ENCODE data around the gene SYT8.

SYT8 gene

DNA sequence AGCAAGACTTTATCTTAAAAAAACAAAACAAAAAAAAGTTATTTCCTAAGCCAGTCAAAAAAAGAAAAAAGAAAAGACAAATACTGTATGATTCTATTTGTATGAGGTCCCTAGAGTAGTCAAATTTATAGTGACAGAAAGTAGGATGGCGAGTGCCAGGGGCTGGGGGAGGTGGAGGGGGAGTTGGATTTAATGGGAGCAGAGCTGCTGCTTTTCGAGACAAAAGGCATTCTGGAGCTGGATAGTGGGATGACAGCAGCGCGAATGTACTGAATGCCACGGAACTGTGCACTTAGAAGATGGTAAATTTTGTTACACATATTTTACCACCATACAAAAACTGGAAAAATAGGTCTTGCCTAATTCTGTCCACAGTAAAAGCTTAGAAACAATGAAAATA, 17.8 kb upstream of the SYT8 start:
- in situ Hi-C loops (cut with MboI; ENCODE audit: low sequenced_read_pairs) = no loop called here

DNA sequence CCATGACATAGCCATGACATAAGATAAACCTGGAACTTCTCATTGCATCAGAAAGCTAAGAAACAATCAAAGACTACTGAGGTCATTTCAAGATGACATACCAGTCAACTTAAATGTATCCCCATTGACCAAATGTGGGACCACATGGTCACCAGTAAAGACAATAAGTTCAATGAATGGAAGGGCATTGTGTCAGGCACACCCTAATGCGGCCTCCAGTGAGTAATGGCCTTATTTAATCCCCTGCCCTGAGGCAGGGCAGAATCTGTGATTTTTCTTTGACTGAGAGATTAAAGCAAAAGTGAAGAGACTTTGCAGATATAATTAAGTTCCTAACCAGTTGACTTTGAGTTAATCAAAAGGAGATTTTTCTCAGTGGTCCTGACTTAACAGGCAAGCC, 17.3 kb upstream of the SYT8 start:
- in situ Hi-C loops (cut with MboI; ENCODE audit: low sequenced_read_pairs) = no loop called here

DNA sequence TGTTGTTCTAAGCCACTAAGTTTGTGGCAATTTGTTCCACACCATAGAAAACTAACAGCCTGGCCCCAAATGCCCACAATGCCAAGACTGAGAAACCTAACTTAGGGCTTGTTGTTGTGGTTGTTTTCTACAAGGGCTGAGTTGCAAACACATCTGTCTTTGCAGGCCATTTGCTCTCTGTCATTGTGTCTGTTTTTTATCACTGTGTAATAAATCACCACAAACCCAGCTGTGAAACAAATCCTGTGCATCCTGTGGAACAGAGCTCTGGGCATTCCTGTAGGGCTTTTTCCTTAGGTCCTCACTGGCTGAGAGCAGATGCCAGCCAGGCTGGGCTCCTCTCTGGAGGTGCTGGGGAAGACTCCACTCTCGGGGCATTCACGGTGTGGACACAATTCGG, 15.7 kb upstream of the SYT8 start:
- in situ Hi-C loops (cut with MboI; ENCODE audit: low sequenced_read_pairs) = no loop called here

GRCh38 chr11:1820463-1821325, 14.1 kb upstream of the SYT8 start:
- in situ Hi-C loops (cut with MboI; ENCODE audit: low sequenced_read_pairs) = no loop called here

DNA sequence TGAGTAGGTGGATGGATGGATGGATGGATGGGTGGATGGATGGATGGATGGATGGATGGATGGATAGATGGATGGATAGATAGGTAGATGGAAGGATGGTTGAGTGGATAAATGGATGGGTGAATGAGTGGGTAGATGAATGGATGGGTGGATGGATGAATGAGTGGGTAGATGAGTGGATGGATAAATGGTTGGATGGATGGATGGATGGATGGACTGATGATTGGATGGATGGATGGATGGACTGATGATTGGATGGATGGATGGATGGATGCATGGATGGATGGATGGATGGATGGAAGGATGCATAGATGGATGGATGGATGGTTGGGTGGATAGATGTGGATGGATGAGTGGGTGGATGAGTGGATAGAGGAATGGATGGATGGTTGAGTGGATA, 13.2 kb upstream of the SYT8 start:
- in situ Hi-C loops (cut with MboI; ENCODE audit: low sequenced_read_pairs) = no loop called here

- in situ Hi-C loops (cut with MboI; ENCODE audit: low sequenced_read_pairs) = no loop called here
Measured at GRCh38 chr11:1822648-1823375, 12.0 kb upstream of the SYT8 start.

DNA sequence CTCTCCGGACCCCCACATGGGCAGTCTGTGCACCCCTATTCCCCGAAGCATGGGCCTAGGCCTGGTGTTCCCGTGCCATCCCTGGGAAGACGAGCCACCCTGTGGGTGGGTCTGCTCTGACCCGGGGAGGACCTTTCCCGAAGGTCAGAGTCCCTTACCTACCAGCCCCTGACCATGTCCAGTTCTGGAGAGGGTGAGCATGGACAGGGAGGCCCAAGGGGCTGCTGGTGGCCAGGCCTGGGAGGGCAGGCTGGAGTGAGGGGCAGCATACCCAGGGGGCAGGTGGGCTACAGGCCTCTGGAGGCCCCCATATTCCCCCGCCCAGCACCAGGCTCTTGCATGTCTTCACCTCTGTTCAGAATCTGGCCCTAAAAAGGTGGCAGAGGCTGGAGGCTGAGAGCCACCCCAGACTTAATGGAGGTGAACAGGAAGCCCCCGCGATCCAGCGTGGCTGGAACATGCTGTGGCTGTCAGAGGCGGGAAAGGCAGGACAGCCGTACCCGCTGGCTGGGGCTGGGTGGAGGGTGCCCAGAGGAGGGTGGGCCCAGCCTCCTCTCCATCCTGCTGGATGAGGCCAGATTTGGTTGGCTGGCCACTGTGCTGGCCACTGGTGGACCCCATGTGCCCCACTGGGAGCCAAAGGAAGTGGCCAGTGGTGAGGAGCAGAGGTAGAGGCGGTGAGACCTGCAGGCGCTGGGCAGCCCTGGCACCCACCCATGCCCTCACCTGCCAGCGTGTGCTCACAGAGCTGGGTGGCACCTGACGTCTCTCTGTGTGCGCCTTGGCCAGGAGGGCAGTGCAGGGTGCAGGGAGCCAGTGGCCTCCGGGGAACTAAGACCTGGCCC, 11.2 kb upstream of the SYT8 start:
- in situ Hi-C loops (cut with MboI; ENCODE audit: low sequenced_read_pairs) = no loop called here

DNA sequence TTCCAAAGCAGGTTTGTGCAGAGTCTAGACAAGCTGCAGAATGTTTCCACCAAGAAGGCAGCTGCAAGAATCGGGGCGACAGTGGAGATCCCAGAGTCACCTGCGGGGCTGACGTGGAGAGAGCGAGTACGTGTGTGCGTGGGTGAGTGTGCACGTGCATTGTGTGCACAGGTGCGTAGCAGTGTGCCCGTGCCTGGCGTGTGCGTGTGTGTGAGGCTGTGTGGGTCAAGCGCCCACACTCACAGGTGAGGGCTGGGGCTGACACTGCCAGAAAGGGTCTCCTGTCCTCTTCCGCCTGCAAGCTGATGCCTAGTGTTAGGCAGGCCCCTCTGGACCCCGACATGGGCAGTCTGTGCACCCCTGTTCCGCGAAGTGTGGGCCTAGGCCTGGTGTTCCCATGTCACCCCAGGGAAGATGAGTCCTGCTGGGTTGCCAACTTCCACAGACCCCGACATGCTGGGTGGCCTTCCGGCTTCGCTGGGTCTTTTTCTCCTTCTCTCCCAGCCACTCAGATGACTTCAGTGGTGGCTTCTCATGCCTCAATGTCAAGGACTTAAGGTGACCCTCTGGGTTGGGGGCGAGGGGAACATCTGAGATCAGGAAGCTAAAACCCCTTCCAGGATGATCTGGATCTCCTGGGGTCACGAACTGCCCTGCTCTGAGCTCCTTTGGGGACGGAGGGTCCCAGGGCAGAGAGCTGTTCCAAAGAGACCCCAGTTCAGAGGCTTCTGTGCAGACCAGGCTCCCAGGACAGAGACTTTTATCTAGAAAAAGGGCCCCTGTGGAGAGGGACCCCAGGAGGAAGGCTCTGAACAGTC, 10.4 kb upstream of the SYT8 start:
- in situ Hi-C loops (cut with MboI; ENCODE audit: low sequenced_read_pairs) = no loop called here

- in situ Hi-C loops (cut with MboI; ENCODE audit: low sequenced_read_pairs) = no loop called here
Measured at GRCh38 chr11:1825039-1825740, 9.6 kb upstream of the SYT8 start.

DNA sequence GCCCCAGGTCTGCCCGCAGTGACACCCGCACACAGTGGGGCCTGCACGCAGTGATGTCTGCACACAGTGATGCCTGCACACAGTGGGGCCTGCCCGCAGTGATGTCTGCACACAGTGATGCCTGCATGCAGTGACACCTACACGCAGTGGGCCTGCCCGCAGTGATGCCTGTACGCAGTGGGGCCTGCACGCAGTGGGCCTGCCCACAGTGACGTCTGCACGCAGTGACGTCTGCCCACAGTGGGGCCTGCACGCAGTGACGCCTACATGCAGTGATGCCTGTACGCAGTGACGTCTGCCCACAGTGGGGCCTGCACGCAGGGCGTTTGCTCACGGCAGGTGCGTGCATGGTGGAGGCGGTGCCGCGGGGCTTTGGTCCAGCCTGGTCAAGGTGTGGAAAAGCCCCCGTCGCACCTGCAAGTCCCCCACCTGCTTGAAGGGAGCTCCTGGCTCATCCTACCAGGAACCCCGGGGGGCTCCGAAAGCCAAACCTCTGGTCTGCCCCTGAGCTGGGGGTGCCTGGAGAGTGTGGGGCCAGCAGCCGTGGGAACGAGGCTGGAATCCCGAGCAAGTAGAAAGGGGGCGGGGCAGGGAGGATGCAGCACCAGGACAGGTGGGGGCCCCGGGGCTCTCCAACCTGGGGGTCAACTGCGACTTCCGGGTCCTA, 8.9 kb upstream of the SYT8 start:
- in situ Hi-C loops (cut with MboI; ENCODE audit: low sequenced_read_pairs) = no loop called here

- in situ Hi-C loops (cut with MboI; ENCODE audit: low sequenced_read_pairs) = no loop called here
Measured at GRCh38 chr11:1826552-1827094, 8.2 kb upstream of the SYT8 start.

GRCh38 chr11:1827095-1827813, 7.5 kb upstream of the SYT8 start:
- in situ Hi-C loops (cut with MboI; ENCODE audit: low sequenced_read_pairs) = no loop called here

- in situ Hi-C loops (cut with MboI; ENCODE audit: low sequenced_read_pairs) = no loop called here
Measured at GRCh38 chr11:1827931-1828330, 6.9 kb upstream of the SYT8 start.

- in situ Hi-C loops (cut with MboI; ENCODE audit: low sequenced_read_pairs) = no loop called here
Measured at GRCh38 chr11:1828542-1828941, 6.2 kb upstream of the SYT8 start.

GRCh38 chr11:1829039-1829820, 5.6 kb upstream of the SYT8 start:
- in situ Hi-C loops (cut with MboI; ENCODE audit: low sequenced_read_pairs) = no loop called here

- in situ Hi-C loops (cut with MboI; ENCODE audit: low sequenced_read_pairs) = no loop called here
Measured at GRCh38 chr11:1830004-1830321, 4.8 kb upstream of the SYT8 start.

- in situ Hi-C loops (cut with MboI; ENCODE audit: low sequenced_read_pairs) = no loop called here
Measured at GRCh38 chr11:1830322-1831223, 4.2 kb upstream of the SYT8 start.

Measured in HL-60/S4 treated with retinoic acid at 250 ng/mL for 4 days and 3 days (cell line).